ENCODE measurements around the gene ANXA4.

DNA sequence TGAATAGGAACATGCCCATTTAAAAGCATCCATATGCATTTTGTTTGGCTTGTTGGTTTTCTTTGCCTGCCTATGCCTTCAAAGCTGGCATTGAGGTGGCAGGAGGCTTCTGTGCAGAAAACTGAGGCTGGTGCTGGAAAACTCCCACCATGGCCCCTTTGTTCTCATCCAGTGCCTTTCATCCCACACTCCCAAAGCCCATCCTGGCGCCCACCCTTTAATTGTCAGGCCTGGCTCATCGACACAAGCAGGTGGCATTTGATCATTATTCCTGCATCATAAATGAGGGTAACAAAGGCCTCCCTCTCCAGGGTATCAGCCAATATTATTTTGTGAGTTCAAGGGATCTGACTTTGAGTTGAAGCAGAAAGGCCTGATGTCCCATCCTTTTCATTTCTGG, 24.7 kb upstream of the ANXA4 start:
- TF ChIP-seq, protein P1, sequence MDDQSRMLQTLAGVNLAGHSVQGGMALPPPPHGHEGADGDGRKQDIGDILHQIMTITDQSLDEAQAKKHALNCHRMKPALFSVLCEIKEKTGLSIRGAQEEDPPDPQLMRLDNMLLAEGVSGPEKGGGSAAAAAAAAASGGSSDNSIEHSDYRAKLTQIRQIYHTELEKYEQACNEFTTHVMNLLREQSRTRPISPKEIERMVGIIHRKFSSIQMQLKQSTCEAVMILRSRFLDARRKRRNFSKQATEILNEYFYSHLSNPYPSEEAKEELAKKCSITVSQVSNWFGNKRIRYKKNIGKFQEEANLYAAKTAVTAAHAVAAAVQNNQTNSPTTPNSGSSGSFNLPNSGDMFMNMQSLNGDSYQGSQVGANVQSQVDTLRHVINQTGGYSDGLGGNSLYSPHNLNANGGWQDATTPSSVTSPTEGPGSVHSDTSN (IDR thresholded peaks at IDR 0.05) = no peak
- TF ChIP-seq, protein P2, sequence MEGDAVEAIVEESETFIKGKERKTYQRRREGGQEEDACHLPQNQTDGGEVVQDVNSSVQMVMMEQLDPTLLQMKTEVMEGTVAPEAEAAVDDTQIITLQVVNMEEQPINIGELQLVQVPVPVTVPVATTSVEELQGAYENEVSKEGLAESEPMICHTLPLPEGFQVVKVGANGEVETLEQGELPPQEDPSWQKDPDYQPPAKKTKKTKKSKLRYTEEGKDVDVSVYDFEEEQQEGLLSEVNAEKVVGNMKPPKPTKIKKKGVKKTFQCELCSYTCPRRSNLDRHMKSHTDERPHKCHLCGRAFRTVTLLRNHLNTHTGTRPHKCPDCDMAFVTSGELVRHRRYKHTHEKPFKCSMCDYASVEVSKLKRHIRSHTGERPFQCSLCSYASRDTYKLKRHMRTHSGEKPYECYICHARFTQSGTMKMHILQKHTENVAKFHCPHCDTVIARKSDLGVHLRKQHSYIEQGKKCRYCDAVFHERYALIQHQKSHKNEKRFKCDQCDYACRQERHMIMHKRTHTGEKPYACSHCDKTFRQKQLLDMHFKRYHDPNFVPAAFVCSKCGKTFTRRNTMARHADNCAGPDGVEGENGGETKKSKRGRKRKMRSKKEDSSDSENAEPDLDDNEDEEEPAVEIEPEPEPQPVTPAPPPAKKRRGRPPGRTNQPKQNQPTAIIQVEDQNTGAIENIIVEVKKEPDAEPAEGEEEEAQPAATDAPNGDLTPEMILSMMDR (IDR thresholded peaks at IDR 0.05) = no peak
- no peak for TF ChIP-seq ZNF302 (CRISPR knock-in tag; IDR thresholded peaks at IDR 0.05)
- no peak for TF ChIP-seq RNF2 (IDR thresholded peaks at IDR 0.05; ENCODE audit: borderline replicate concordance, low read depth)
- no peak for TF ChIP-seq MAFK (IDR thresholded peaks at IDR 0.05; ENCODE audit: partially characterized antibody)
- TF ChIP-seq POLR2AphosphoS2 (conservative IDR thresholded peaks at IDR 0.05; ENCODE audit: low read length) = no peak
- TF ChIP-seq PHF8 (IDR thresholded peaks at IDR 0.05; ENCODE audit: borderline replicate concordance, low read depth) = no peak
- TF ChIP-seq, protein P3, sequence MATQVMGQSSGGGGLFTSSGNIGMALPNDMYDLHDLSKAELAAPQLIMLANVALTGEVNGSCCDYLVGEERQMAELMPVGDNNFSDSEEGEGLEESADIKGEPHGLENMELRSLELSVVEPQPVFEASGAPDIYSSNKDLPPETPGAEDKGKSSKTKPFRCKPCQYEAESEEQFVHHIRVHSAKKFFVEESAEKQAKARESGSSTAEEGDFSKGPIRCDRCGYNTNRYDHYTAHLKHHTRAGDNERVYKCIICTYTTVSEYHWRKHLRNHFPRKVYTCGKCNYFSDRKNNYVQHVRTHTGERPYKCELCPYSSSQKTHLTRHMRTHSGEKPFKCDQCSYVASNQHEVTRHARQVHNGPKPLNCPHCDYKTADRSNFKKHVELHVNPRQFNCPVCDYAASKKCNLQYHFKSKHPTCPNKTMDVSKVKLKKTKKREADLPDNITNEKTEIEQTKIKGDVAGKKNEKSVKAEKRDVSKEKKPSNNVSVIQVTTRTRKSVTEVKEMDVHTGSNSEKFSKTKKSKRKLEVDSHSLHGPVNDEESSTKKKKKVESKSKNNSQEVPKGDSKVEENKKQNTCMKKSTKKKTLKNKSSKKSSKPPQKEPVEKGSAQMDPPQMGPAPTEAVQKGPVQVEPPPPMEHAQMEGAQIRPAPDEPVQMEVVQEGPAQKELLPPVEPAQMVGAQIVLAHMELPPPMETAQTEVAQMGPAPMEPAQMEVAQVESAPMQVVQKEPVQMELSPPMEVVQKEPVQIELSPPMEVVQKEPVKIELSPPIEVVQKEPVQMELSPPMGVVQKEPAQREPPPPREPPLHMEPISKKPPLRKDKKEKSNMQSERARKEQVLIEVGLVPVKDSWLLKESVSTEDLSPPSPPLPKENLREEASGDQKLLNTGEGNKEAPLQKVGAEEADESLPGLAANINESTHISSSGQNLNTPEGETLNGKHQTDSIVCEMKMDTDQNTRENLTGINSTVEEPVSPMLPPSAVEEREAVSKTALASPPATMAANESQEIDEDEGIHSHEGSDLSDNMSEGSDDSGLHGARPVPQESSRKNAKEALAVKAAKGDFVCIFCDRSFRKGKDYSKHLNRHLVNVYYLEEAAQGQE (IDR thresholded peaks at IDR 0.05) = no peak
- no peak for TF ChIP-seq HDAC2 (IDR thresholded peaks at IDR 0.05)

Data from A549 (cell line).